SU-DHL-6 (cell line): Measurements from ENCODE around the gene GINS3.

Experiments
- EZH2phosphoT487 ChIP-seq: fragments of 200-600 bp; sonication (generic), shearing (Covaris generic); conservative IDR thresholded peaks from 2 replicates; pipeline ENCODE4 v1.6.1; 2018; ENCODE audit warnings: mild to moderate bottlenecking, antibody characterized with exemption, low read length, moderate library complexity, mixed read lengths
- TF ChIP-seq, protein P1 (sequence below): fragments of 200-600 bp; sonication (generic); IDR thresholded peaks from one replicate; pipeline ENCODE4 v1.5.1; 2017; ENCODE audit warnings: antibody characterized with exemption, mild to moderate bottlenecking, low read length, moderate library complexity; ENCODE audit not compliant: insufficient read depth, poor library complexity, severe bottlenecking

GRCh38 chr16:58449306-58449705 is 57.0 kb downstream of the GINS3 start:
- TF ChIP-seq EZH2phosphoT487: no peak
- TF ChIP-seq, protein P1, sequence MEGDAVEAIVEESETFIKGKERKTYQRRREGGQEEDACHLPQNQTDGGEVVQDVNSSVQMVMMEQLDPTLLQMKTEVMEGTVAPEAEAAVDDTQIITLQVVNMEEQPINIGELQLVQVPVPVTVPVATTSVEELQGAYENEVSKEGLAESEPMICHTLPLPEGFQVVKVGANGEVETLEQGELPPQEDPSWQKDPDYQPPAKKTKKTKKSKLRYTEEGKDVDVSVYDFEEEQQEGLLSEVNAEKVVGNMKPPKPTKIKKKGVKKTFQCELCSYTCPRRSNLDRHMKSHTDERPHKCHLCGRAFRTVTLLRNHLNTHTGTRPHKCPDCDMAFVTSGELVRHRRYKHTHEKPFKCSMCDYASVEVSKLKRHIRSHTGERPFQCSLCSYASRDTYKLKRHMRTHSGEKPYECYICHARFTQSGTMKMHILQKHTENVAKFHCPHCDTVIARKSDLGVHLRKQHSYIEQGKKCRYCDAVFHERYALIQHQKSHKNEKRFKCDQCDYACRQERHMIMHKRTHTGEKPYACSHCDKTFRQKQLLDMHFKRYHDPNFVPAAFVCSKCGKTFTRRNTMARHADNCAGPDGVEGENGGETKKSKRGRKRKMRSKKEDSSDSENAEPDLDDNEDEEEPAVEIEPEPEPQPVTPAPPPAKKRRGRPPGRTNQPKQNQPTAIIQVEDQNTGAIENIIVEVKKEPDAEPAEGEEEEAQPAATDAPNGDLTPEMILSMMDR: no peak
